MM.1S (cell line): ENCODE results near the gene OR52A1.

ENCODE experiments used
- DNase-seq: peaks from one replicate; pipeline ENCODE4 v3.0.0-alpha.2; 2015
- H2AFZ ChIP-seq: fragments of 300-600 bp; sonication (generic); 2 replicates; pipeline ENCODE4 v1.6.0; 2016; ENCODE audit warnings: antibody characterized with exemption, low read length
- H3F3A ChIP-seq: fragments of 300-600 bp; sonication (generic); 2 replicates; pipeline ENCODE4 v1.6.1; 2016; ENCODE audit warnings: mild to moderate bottlenecking, antibody characterized with exemption, low read length, moderate library complexity, mixed read lengths; ENCODE audit not compliant: insufficient read depth
- H3K27ac ChIP-seq: fragments of 300-600 bp; sonication (generic); 2 replicates; pipeline ENCODE4 v1.5.1; 2016; ENCODE audit warnings: mild to moderate bottlenecking, low read length
- H3K27me3 ChIP-seq: fragments of 300-600 bp; sonication (generic); replicated peaks from 2 replicates; pipeline ENCODE4 v1.6.0; 2016; ENCODE audit warnings: low read length; ENCODE audit not compliant: insufficient read depth
- H3K36me3 ChIP-seq: fragments of 300-600 bp; sonication (generic); replicated peaks from 2 replicates; pipeline ENCODE4 v1.6.1; 2016; ENCODE audit warnings: mild to moderate bottlenecking, low read length, mixed read lengths; ENCODE audit not compliant: insufficient read depth
- H3K4me1 ChIP-seq: fragments of 300-600 bp; sonication (generic); 2 replicates; pipeline ENCODE4 v1.6.1; 2016; ENCODE audit warnings: low read length, mixed read lengths
- H3K4me2 ChIP-seq: fragments of 300-600 bp; sonication (generic); 2 replicates; pipeline ENCODE4 v1.6.0; 2016; ENCODE audit warnings: low read depth, low read length
- H3K4me3 ChIP-seq: fragments of 300-600 bp; sonication (generic); 2 replicates; pipeline ENCODE4 v1.5.1; 2016; ENCODE audit warnings: low read length, mixed read lengths
- H3K79me2 ChIP-seq: fragments of 300-600 bp; sonication (generic); 2 replicates; pipeline ENCODE4 v1.6.1; 2016; ENCODE audit warnings: mixed run types, low read length, mixed read lengths
- H3K9ac ChIP-seq: fragments of 300-600 bp; sonication (generic); 2 replicates; pipeline ENCODE4 v1.6.1; 2016; ENCODE audit warnings: low read length, mixed read lengths
- H3K9me2 ChIP-seq: fragments of 300-600 bp; sonication (generic); replicated peaks from 2 replicates; pipeline ENCODE4 v1.6.1; 2016; ENCODE audit warnings: mild to moderate bottlenecking, low read length, mixed read lengths; ENCODE audit not compliant: insufficient read depth
- H3K9me3 ChIP-seq: fragments of 300-600 bp; sonication (generic); replicated peaks from 2 replicates; pipeline ENCODE4 v1.6.1; 2016; ENCODE audit warnings: mild to moderate bottlenecking, low read length, mixed read lengths; ENCODE audit not compliant: insufficient read depth
- H4K20me1 ChIP-seq: fragments of 300-600 bp; sonication (generic); 2 replicates; pipeline ENCODE4 v1.6.1; 2016; ENCODE audit warnings: mild to moderate bottlenecking, low read length, moderate library complexity, mixed read lengths; ENCODE audit not compliant: insufficient read depth
- EZH2 ChIP-seq: fragments of 300-600 bp; sonication (generic); optimal IDR thresholded peaks from 2 replicates; pipeline ENCODE3; 2017; ENCODE audit warnings: low read depth, mild to moderate bottlenecking, antibody characterized with exemption, low read length, mixed read lengths
- EZH2phosphoT487 ChIP-seq: fragments of 300-600 bp; sonication (generic); IDR thresholded peaks from 2 replicates; pipeline ENCODE4 v1.6.1; 2018; ENCODE audit warnings: antibody characterized with exemption, low read length
- TF ChIP-seq, protein P1 (sequence below): fragments of 300-600 bp; sonication (generic); IDR thresholded peaks from 2 replicates; pipeline ENCODE4 v1.5.1; 2016; ENCODE audit warnings: antibody characterized with exemption, low read length, mixed read lengths

OR52A1 gene

DNA sequence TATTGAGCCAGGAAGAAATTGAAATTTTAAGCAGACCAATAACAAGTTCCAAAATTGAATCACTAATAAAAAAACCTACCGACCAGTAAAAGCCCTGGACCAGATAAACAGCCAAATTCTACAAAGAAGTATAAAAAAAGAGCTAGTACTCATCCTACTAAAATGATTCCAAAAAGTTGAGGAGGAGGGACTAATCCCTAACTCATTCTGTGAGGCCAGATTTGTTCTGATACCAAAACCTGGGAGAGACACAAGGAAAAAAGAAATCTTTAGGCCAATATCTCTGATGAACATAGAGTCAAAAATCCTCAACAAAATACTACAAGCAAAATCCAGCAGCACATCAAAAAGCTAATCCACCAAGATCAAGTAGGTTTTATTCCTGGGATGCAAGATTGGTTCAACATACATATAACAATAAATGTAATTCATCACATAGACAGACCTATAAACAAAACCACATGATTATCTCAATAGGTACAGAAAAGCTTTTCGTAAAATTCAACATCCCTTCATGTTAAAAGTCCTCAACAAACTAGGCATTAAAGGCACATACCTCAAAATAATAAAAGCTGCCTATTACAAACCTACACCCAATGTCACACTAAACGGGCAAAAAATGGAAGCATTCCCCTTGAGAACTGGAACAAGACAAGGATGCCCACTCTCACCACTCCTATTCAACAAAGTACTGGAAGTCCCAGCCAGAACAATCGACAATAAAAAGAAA, 29.5 kb downstream of the OR52A1 start:
- no peak for TF ChIP-seq EZH2
- no peak for TF ChIP-seq EZH2phosphoT487
- TF ChIP-seq, protein P1, sequence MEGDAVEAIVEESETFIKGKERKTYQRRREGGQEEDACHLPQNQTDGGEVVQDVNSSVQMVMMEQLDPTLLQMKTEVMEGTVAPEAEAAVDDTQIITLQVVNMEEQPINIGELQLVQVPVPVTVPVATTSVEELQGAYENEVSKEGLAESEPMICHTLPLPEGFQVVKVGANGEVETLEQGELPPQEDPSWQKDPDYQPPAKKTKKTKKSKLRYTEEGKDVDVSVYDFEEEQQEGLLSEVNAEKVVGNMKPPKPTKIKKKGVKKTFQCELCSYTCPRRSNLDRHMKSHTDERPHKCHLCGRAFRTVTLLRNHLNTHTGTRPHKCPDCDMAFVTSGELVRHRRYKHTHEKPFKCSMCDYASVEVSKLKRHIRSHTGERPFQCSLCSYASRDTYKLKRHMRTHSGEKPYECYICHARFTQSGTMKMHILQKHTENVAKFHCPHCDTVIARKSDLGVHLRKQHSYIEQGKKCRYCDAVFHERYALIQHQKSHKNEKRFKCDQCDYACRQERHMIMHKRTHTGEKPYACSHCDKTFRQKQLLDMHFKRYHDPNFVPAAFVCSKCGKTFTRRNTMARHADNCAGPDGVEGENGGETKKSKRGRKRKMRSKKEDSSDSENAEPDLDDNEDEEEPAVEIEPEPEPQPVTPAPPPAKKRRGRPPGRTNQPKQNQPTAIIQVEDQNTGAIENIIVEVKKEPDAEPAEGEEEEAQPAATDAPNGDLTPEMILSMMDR = no peak
- no peak overlapping the region for H2AFZ ChIP-seq
- H3F3A ChIP-seq = no peaks in the 10 kb centered on the region
- H3K4me3 ChIP-seq = no peak overlapping the region
- no peaks in the 10 kb centered on the region for H3K9me3 ChIP-seq
- no peak overlapping the region for H3K9ac ChIP-seq
- H3K4me1 ChIP-seq = no peaks in the 10 kb centered on the region
- H3K4me2 ChIP-seq = no peak overlapping the region
- no peaks in the 10 kb centered on the region for H3K9me2 ChIP-seq
- H3K36me3 ChIP-seq = no peaks in the 10 kb centered on the region
- no peaks in the 10 kb centered on the region for H3K79me2 ChIP-seq
- H4K20me1 ChIP-seq = no peaks in the 10 kb centered on the region
- H3K27me3 ChIP-seq = no peaks in the 10 kb centered on the region
- no peak for DNase-seq
- no peak overlapping the region for H3K27ac ChIP-seq

DNA sequence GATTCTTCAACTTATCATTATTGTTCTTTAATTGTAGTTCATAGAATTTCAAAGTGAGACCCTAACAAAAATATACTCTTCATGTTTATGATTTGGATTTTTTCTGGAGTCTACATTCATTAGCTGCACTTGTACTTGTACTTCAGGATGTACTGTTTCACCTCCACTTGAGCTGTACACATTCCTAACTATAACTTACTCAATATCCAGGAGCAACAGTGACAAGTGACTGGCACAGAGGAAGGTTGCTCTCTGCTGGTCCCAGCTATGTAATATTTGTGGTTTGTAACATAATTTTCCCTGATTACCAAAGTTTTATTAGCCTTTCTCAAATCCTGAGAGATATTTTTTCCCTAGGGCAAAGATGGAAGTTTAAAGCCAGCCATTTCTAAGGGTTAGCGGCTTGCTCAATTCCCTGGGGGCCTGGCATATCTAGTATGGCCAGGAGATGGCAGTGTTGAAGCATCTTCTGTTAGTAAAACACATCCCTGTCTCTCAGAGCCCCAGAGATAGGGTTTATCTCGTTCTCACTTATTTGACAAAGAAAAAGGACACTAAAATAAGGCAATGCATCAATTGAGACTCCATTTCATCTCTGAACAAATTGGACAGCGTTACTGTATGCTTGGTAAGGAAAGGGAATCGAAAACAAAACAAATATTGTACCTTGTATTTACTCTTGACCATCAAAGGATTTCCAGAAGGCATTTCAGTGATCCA, 30.6 kb downstream of the OR52A1 start:
- no peaks in the 10 kb centered on the region for H4K20me1 ChIP-seq
- H3K27me3 ChIP-seq = no peaks in the 10 kb centered on the region
- no peaks in the 10 kb centered on the region for H3K9me3 ChIP-seq
- no peaks in the 10 kb centered on the region for H3K9me2 ChIP-seq
- no peaks in the 10 kb centered on the region for H3K4me1 ChIP-seq
- peak; percentile 67 for DNase-seq
- no peak overlapping the region; the same call in 1 of the 2 replicates for H3K4me2 ChIP-seq
- H3K9ac ChIP-seq = no peak overlapping the region
- no peaks in the 10 kb centered on the region for H3K36me3 ChIP-seq
- no peaks in the 10 kb centered on the region for H3K79me2 ChIP-seq
- no peak for TF ChIP-seq EZH2phosphoT487
- TF ChIP-seq EZH2 = no peak
- TF ChIP-seq, protein P1 = peak; percentile 86
- 0 out of 2 replicates have a peak overlapping the region, but pooled peaks have one; percentile 18 for H2AFZ ChIP-seq
- no peaks in the 10 kb centered on the region for H3F3A ChIP-seq
- H3K4me3 ChIP-seq = no peak overlapping the region
- no peak overlapping the region for H3K27ac ChIP-seq

DNA sequence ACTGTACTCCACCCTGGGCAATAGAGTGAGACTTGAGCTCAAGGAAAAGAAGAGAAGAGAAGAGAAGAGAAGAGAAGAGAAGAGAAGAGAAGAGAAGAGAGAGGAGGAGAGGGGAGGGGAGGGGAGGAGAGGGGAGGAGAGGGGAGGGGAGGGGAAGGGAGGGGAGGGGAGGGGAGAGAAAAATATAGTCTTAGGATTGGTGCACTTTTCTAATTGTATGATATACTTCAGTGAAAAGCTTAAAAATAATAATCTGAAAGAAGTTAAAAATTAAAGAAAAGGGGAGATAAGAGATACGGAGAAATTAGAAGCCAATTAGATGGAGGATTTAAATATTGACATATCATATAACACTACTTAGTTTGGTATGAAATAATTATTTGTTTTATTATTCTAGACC, 35.7 kb downstream of the OR52A1 start:
- Histone ChIP-seq H3K27me3 (no peaks in the 10 kb centered on the region), H3K4me2 (no peak overlapping the region), H3K27ac (no peak overlapping the region), H4K20me1 (no peaks in the 10 kb centered on the region), H3K9ac (no peak overlapping the region), H3K79me2 (no peaks in the 10 kb centered on the region), H3K36me3 (no peaks in the 10 kb centered on the region), H3F3A (no peaks in the 10 kb centered on the region), H3K4me3 (no peak overlapping the region), H2AFZ (no peak overlapping the region), H3K9me3 (no peaks in the 10 kb centered on the region), H3K4me1 (no peaks in the 10 kb centered on the region), H3K9me2 (no peaks in the 10 kb centered on the region)
- DNase-seq = no peak
- TF ChIP-seq, protein P1 = no peak
- no peak for TF ChIP-seq EZH2
- TF ChIP-seq EZH2phosphoT487 = no peak
